K562 (cell line): ENCODE data around the gene RNF141. TPM values are rescaled to one million over a fixed set of nuclear protein-coding genes. Genes with fewer than 3 reads are reported as not detected.

ENCODE experiments used
- ATF1 ChIP-seq, 2 experiments: fragments of 450-650 bp in 1 of 2; IDR thresholded peaks; 2 replicates each; pipeline ENCODE4 v1.6.1; 2016; ENCODE audit warnings: missing compliant biosample characterization in 1 of 2, missing genetic modification characterization in 1 of 2
- BACH1 ChIP-seq: fragments of 200-800 bp; sonication (Bioruptor generic); IDR thresholded peaks from 2 replicates; pipeline ENCODE4 v1.6.1; 2016; ENCODE audit warnings: missing genetic modification characterization, missing compliant biosample characterization
- DDX20 ChIP-seq: fragments of 450-650 bp; IDR thresholded peaks from 2 replicates; pipeline ENCODE4 v1.6.1; 2016; ENCODE audit warnings: missing genetic modification characterization, low read depth, mild to moderate bottlenecking, missing compliant biosample characterization, moderate library complexity
- GTF2E2 ChIP-seq: fragments of 200-800 bp; sonication (Bioruptor generic); IDR thresholded peaks from 2 replicates; pipeline ENCODE4 v1.6.1; 2016; ENCODE audit warnings: missing genetic modification characterization, missing compliant biosample characterization
- HDAC8 ChIP-seq: fragments of 450-650 bp; IDR thresholded peaks from 2 replicates; pipeline ENCODE4 v1.6.1; 2016; ENCODE audit warnings: mild to moderate bottlenecking, missing genetic modification characterization, moderate library complexity, missing compliant biosample characterization
- HNRNPH1 ChIP-seq: fragments of 200-400 bp; formaldehyde crosslinking; optimal IDR thresholded peaks from 2 replicates; pipeline ENCODE3; 2017; ENCODE audit warnings: low read depth, mild to moderate bottlenecking, low read length, moderate library complexity
- LCOR ChIP-seq: sonication (generic); formaldehyde crosslinking; IDR thresholded peaks from 2 replicates; pipeline ENCODE4 v1.8.0; 2022; ENCODE audit warnings: mild to moderate bottlenecking, missing genetic modification reagents
- MTA1 ChIP-seq: fragments of 450-650 bp; IDR thresholded peaks from 2 replicates; pipeline ENCODE4 v1.6.1; 2017; ENCODE audit warnings: borderline replicate concordance
- MTF1 ChIP-seq: fragments of 250-450 bp; sonication (Bioruptor Pico); IDR thresholded peaks from 2 replicates; pipeline ENCODE4 v1.9.0; 2021; ENCODE audit warnings: moderate library complexity, mild to moderate bottlenecking, inconsistent platforms, borderline replicate concordance
- MXD1 ChIP-seq: fragments of 250-450 bp; sonication (Bioruptor Pico); IDR thresholded peaks from 2 replicates; pipeline ENCODE4 v1.8.0; 2021; ENCODE audit warnings: borderline replicate concordance, mild to moderate bottlenecking, moderate library complexity; ENCODE audit not compliant: poor library complexity, severe bottlenecking
- MYNN ChIP-seq, 2 experiments: sonication (generic); formaldehyde crosslinking in 1 of 2; IDR thresholded peaks; 2 replicates each; pipeline versions ENCODE4 v1.5.0 to v1.6.1; 2016 to 2020; ENCODE audit warnings: antibody characterized with exemption in 1 of 2, missing genetic modification reagents in 1 of 2
- NBN ChIP-seq: fragments of 450-650 bp; IDR thresholded peaks from 2 replicates; pipeline ENCODE4 v1.6.1; 2016; ENCODE audit warnings: low read depth, mild to moderate bottlenecking
- PHF8 ChIP-seq: fragments of 200-600 bp; sonication (generic); IDR thresholded peaks from 2 replicates; pipeline ENCODE4 v1.6.1; 2012; ENCODE audit warnings: mixed run types, mild to moderate bottlenecking, inconsistent platforms, low read length, moderate library complexity, borderline replicate concordance
- POLR2AphosphoS5 ChIP-seq: IDR thresholded peaks from 2 replicates; pipeline ENCODE4 v1.6.1; 2011; ENCODE audit warnings: mild to moderate bottlenecking, low read depth, low read length, moderate library complexity; ENCODE audit not compliant: control insufficient read depth, insufficient read depth
- RB1 ChIP-seq: fragments of 450-650 bp; IDR thresholded peaks from 2 replicates; pipeline ENCODE4 v1.6.1; 2017; ENCODE audit warnings: low read depth, mild to moderate bottlenecking
- SMAD3 ChIP-seq: fragments of 450-650 bp; formaldehyde crosslinking; conservative IDR thresholded peaks from 2 replicates; pipeline ENCODE4 v1.4.0; 2020; ENCODE audit warnings: mild to moderate bottlenecking
- STAG1 ChIP-seq: sonication (generic); formaldehyde crosslinking; IDR thresholded peaks from 2 replicates; pipeline ENCODE4 v1.5.0; 2020; ENCODE audit warnings: missing genetic modification reagents, borderline replicate concordance
- TAF9B ChIP-seq: fragments of 450-650 bp; IDR thresholded peaks from 2 replicates; pipeline ENCODE4 v1.6.1; 2018; ENCODE audit warnings: mild to moderate bottlenecking; ENCODE audit not compliant: partially characterized antibody
- XRCC4 ChIP-seq: IDR thresholded peaks from one replicate; pipeline ENCODE4 v1.6.1; 2011; ENCODE audit not compliant: insufficient read depth, insufficient read length; ENCODE audit errors: extremely low read depth
- ZNF586 ChIP-seq: fragments of 450-650 bp; formaldehyde crosslinking; conservative IDR thresholded peaks from 2 replicates; pipeline ENCODE4 v1.4.0; 2020; ENCODE audit warnings: mild to moderate bottlenecking, moderate library complexity
- ZNF780A ChIP-seq: fragments of 250-450 bp; sonication (Bioruptor Pico); IDR thresholded peaks from 2 replicates; pipeline ENCODE4 v1.5.0; 2021; ENCODE audit warnings: mild to moderate bottlenecking
- polyA plus RNA-seq, 8 experiments: library from polyadenylated mRNA; depleted of rRNA in 4 of 8; stranded (reverse) in 5 of 8; unstranded in 3 of 8; fragments of >200 nt; fragmentation: Nextera tagmentation in 2 of 8; fragmentation: Illumina TruSeq in 1 of 8; extraction: Ambion mirVana in 2 of 8; extraction: Trizol in 1 of 8; gene quantifications; 2 replicates each; pipeline versions ENCODE4 v1.2.1 to v1.2.3, GENCODE V29; 2011 to 2014; ENCODE audit warnings: inconsistent platforms in 1 of 8, missing spikeins in 1 of 8
- total RNA-seq, 7 experiments: library from RNA; depleted of rRNA in 6 of 7; stranded (reverse); fragments of >200 nt in 6 of 7; fragmentation: Illumina TruSeq in 2 of 7; extraction: Trizol in 2 of 7; gene quantifications; 2 replicates each; pipeline versions ENCODE4 v1.2.1 to v1.2.3, GENCODE V29; 2011 to 2021; ENCODE audit warnings: low replicate concordance in 1 of 7
- TF ChIP-seq, protein P1 (sequence below): fragments of 200-800 bp; sonication (Bioruptor generic); IDR thresholded peaks from 2 replicates; pipeline ENCODE4 v1.6.1; 2017; ENCODE audit warnings: missing genetic modification characterization, missing compliant biosample characterization
- TF ChIP-seq, protein P2 (sequence below): fragments of 450-650 bp; IDR thresholded peaks from 2 replicates; pipeline ENCODE4 v1.6.1; 2018; ENCODE audit not compliant: partially characterized antibody

Gene RNF141
- total and polyA plus RNA-seq, 9 of the 15 experiments (the other 6 are each of a cell fraction or from before 2014, with no cell fraction given): 9.7 to 51.9 (median 18.9) TPM

GRCh38 chr11:10540915-10541560 lies at the start of gene RNF141 (continued):
- TF ChIP-seq STAG1 (CRISPR knock-in tag) (no peak), ATF1 (CRISPR knock-in tag; IDR thresholded peaks at IDR 0.05) (peak; percentile 91), ATF1 (tag; IDR thresholded peaks at IDR 0.05) (peak; percentile 98), POLR2AphosphoS5 (peak; percentile 91), PHF8 (peak; percentile 96), DDX20 (tag) (no peak), SMAD3 (no peak), ZNF780A (no peak), NBN (peak; percentile 46; the same call in 1 of the 2 replicates), ZNF586 (CRISPR knock-in tag) (no peak), MYNN (IDR thresholded peaks at IDR 0.05) (no peak), MYNN (CRISPR knock-in tag; IDR thresholded peaks at IDR 0.05) (no peak), XRCC4 (no peak), LCOR (CRISPR knock-in tag) (peak; percentile 64; the same call in 1 of the 2 replicates), RB1 (peak; percentile 89), BACH1 (no peak; the same call in 1 of the 2 replicates), GTF2E2 (tag) (no peak), HNRNPH1 (no peak), TAF9B (peak; percentile 39), HDAC8 (no peak), MXD1 (CRISPR knock-in tag) (no peak), MTF1 (CRISPR knock-in tag) (no peak), MTA1 (peak; percentile 97)
- TF ChIP-seq, protein P1, sequence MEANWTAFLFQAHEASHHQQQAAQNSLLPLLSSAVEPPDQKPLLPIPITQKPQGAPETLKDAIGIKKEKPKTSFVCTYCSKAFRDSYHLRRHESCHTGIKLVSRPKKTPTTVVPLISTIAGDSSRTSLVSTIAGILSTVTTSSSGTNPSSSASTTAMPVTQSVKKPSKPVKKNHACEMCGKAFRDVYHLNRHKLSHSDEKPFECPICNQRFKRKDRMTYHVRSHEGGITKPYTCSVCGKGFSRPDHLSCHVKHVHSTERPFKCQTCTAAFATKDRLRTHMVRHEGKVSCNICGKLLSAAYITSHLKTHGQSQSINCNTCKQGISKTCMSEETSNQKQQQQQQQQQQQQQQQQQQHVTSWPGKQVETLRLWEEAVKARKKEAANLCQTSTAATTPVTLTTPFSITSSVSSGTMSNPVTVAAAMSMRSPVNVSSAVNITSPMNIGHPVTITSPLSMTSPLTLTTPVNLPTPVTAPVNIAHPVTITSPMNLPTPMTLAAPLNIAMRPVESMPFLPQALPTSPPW: peak; percentile 63
- TF ChIP-seq, protein P2, sequence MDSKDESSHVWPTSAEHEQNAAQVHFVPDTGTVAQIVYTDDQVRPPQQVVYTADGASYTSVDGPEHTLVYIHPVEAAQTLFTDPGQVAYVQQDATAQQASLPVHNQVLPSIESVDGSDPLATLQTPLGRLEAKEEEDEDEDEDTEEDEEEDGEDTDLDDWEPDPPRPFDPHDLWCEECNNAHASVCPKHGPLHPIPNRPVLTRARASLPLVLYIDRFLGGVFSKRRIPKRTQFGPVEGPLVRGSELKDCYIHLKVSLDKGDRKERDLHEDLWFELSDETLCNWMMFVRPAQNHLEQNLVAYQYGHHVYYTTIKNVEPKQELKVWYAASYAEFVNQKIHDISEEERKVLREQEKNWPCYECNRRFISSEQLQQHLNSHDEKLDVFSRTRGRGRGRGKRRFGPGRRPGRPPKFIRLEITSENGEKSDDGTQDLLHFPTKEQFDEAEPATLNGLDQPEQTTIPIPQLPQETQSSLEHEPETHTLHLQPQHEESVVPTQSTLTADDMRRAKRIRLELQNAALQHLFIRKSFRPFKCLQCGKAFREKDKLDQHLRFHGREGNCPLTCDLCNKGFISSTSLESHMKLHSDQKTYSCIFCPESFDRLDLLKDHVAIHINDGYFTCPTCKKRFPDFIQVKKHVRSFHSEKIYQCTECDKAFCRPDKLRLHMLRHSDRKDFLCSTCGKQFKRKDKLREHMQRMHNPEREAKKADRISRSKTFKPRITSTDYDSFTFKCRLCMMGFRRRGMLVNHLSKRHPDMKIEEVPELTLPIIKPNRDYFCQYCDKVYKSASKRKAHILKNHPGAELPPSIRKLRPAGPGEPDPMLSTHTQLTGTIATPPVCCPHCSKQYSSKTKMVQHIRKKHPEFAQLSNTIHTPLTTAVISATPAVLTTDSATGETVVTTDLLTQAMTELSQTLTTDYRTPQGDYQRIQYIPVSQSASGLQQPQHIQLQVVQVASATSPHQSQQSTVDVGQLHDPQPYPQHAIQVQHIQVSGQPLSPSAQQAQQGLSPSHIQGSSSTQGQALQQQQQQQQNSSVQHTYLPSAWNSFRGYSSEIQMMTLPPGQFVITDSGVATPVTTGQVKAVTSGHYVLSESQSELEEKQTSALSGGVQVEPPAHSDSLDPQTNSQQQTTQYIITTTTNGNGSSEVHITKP: peak; percentile 6
